Mesodermal cell (in vitro differentiated cells): ENCODE results near the gene TCF19.
"Not testable (repeated sequence)": the region's sequence is repeated elsewhere in the genome, so short reads cannot be mapped to it uniquely, and the experiment has no call there.

ENCODE experiments used
- H3K27ac ChIP-seq: 2 replicates; pipeline ENCODE4 v1.7.0; 2013; ENCODE audit warnings: mild to moderate bottlenecking, low read depth, low read length, moderate library complexity; ENCODE audit not compliant: severe bottlenecking
- H3K36me3 ChIP-seq: 2 replicates; pipeline ENCODE4 v1.7.1; 2013; ENCODE audit warnings: mild to moderate bottlenecking, low read length, moderate library complexity; ENCODE audit not compliant: control insufficient read depth, insufficient read depth
- H3K4me1 ChIP-seq: one replicate; pipeline ENCODE4 v1.7.1; 2013; ENCODE audit warnings: mild to moderate bottlenecking, low read length; ENCODE audit not compliant: insufficient read depth, control insufficient read depth, poor library complexity, severe bottlenecking
- H3K4me3 ChIP-seq: 2 replicates; pipeline ENCODE4 v1.7.0; 2013; ENCODE audit warnings: low read length, control low read depth, mild to moderate bottlenecking; ENCODE audit not compliant: insufficient read depth, poor library complexity, severe bottlenecking; ENCODE audit errors: extremely low read depth
- H3K9me3 ChIP-seq: 2 replicates; pipeline ENCODE4 v1.7.1; 2013; ENCODE audit warnings: mild to moderate bottlenecking, low read length, moderate library complexity; ENCODE audit not compliant: control insufficient read depth
- WGBS, 2 experiments: methylation state at CpG; one replicate each; pipeline ENCODE4 v1.1.5; 2013; ENCODE audit warnings: missing lambda C conversion rate in 2 of 2; ENCODE audit not compliant: insufficient coverage in 2 of 2; 5-methylcytosine and 5-hydroxymethylcytosine counted together

The TCF19 gene

DNA sequence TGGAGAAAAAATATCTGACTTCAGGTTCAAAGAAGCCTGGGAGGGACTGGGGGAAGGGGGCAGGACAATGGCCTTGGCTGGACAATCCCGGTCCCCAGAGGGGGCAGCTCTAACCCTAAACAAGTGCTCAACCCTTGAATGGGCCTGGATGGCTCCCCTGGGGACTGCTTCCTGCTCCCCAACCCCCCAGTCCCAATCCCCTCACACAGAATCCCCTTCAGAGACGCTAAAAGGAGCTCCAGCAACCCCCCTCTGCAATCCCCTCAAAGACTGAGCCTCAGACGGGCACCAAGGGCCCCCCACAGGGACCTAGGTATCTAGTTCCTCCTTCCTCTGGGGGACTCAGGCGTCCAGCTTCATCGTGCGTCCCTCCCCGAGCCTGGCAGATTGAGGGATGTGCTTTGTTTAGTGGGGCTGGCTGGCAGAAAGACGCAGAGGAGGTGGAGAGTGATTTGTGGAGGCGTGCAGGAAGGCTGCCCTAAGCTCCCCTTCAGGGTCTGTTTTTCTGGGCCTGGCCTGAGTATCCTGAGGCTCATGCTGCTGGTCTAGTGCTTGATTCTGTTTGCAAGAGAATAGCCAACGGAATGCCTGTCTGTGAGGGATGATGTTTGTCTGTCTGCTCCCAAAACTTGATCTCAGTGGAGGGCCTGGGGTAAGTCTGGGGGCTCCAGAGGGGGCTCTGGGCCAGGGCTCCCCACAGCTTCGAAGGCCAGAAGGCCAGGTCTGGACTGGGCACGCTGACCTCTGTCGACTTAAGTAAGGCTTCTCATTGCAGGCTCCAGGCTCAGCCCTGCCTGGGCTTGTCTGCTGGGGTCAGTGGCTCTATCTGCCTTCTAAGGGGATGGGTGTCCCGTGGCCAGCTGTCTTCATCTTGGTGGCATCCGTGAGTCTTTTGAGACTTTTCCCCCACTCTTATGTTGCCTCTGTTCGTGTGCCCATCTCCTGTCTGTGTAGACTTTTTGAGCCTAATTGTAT lies 13.8 kb downstream of the TCF19 start:
- peak overlapping the region; percentile 36 for H3K4me3 ChIP-seq
- H3K27ac ChIP-seq: no peak overlapping the region
- H3K9me3 ChIP-seq: no peaks in the 10 kb centered on the region
- WGBS, 2 experiments: 18 to 22% methylated on average over 11 to 12 of the region's 16 CpGs
- H3K36me3 ChIP-seq: no peaks in the 10 kb centered on the region
- peaks cover 37% of the 10 kb centered on the region for H3K4me1 ChIP-seq

DNA sequence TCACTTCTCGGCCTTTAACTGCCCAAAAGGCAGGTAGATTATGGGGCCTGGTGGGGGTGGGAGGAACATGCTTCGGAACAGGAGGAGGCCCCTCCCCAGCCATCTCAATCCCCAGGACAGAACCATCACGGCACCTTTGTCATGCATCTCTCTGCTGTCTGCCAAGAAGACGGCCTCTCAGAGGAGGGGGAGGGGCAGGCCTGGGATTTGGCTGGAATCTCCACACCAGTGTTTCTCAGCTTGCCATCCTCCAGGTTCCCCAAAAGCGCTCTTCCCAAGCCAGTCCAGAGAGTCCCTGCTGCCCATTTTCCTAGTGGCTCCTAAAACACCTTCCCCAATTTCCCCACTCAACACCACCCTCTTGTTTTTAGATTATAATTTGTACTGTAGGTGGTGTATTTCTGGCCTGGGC lies 14.6 kb downstream of the TCF19 start:
- 43 to 61% methylated on average over 2 to 3 of the region's 5 CpGs for WGBS, 2 experiments

DNA sequence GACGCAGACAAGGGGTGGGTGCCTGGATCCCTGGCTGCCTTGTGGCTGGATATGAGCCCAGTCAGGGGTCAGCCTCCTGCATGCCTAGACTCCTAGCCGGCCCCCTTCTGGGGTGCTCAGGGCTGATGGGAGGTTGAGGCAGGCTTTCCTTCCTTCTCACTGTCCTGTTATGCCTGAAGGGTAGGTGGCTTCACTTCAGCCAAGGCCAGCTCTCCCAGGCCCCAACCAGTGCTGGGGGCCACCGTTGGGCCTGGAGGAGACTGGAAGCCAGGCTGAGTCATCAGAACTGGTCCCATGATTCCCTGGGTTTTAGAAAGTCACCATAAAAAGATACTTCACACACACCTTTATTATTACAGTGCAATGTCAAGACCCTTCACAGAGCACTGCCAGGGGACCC lies 15.0 kb downstream of the TCF19 start:
- no peak overlapping the region for H3K27ac ChIP-seq

More for the DNA sequence above, 14.6 kb downstream of the TCF19 start:
- Histone ChIP-seq H3K9me3 (no peaks in the 10 kb centered on the region), H3K27ac (no peak overlapping the region), H3K4me3 (peak overlapping the region; percentile 36), H3K36me3 (no peaks in the 10 kb centered on the region), H3K4me1 (peaks cover 37% of the 10 kb centered on the region)

DNA sequence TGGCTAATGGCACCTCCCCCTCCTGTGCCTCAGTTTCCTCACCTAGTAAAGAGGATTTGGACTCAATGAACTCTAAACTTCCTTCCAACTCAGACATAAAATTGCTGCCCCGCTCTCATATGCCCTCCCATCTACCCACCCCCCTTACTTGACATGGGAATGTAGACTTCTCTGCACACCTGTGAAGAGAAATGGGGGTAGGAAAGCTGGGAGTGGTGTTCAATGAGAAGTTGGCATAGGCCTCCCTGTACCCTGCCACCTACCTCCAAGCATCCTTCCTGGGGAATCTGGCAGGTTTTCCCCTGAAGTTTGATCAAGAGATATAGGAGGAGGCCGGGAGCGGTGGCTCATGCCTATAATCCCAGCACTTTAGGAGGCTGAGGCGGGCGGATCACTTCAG lies 16.0 kb downstream of the TCF19 start:
- no peaks in the 10 kb centered on the region for H3K36me3 ChIP-seq
- WGBS, 2 experiments: 92 to 100% methylated on average over 2 of the region's 5 CpGs
- H3K9me3 ChIP-seq: no peaks in the 10 kb centered on the region
- H3K4me3 ChIP-seq: peak overlapping the region; percentile 36
- H3K27ac ChIP-seq: no peak overlapping the region
- peaks cover 41% of the 10 kb centered on the region for H3K4me1 ChIP-seq

More for the DNA sequence above, 15.0 kb downstream of the TCF19 start:
- H3K9me3 ChIP-seq: no peaks in the 10 kb centered on the region
- H3K4me1 ChIP-seq: peaks cover 36% of the 10 kb centered on the region
- 58 to 72% methylated on average over 2 of the region's 3 CpGs for WGBS, 2 experiments
- H3K36me3 ChIP-seq: no peaks in the 10 kb centered on the region
- peak overlapping the region; percentile 36 for H3K4me3 ChIP-seq

DNA sequence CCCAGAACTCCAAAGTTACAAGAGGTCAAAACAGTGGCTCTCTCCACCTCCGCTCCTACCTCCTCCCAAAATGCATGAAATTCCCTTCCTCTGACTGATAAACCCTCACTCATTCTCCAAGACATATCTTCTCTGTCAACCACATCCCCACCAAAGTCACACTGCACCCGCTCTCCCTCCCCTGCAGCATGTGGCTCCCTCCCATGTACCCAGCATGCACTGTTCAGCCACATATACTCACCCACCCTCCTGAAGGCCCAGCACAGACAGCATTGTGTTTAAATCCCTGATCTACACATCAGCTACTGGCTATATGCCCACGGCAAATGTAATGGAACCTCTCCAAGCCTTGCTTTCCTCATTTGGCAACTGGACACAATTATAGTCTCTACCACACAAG lies 17.6 kb downstream of the TCF19 start:
- Histone ChIP-seq H3K4me3 (no peak overlapping the region), H3K4me1 (peaks cover 41% of the 10 kb centered on the region), H3K27ac (no peak overlapping the region), H3K9me3 (no peaks in the 10 kb centered on the region), H3K36me3 (no peaks in the 10 kb centered on the region)
- WGBS, 2 experiments: 89 to 94% methylated on average over 2 to 3 of the region's 3 CpGs

DNA sequence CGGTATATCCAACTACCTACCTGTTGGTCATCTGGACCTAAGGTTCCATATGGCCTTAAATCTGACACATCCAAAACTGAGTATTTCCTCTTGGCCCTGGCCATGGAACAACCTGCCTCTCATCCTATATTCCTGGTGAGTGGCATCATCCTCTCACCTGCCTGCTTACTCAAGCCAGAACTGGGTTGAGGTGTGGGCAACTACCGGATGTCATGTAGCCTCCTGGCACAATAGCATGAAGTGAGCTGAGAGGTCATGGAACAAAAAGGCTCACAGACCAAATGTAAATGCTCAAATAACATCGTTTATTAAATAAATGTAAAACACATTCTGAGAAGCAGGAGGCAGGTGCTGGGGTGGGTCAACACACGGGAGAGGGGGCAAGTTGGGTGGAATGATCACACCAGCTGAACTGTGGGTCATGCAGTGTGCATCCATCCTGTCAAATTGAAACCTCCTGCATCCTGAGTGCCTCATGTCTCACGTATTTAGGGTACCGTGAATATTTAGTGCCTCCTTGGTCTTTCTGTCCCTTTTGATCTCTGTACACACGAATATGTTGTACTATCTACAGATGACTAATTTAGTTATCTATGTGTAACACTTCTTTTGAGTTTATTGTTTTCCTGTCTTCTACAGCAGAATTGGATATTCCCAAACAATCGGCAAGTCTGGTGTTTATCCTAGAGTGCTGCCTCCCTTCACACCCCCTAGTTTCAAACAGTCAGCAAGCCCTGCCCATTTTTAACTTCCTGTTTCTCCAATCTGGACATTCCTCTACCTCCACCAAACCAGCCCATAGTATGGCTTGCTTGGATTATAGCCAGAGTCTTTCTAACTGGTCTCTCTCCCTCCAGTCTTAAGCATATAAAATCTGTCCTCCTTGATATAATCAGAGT lies 20.0 kb downstream of the TCF19 start:
- H3K4me3 ChIP-seq: no peak overlapping the region
- no peaks in the 10 kb centered on the region for H3K36me3 ChIP-seq
- 87 to 90% methylated on average over 3 to 6 of the region's 8 CpGs for WGBS, 2 experiments
- H3K4me1 ChIP-seq: peaks cover 25% of the 10 kb centered on the region
- no peak overlapping the region for H3K27ac ChIP-seq
- no peaks in the 10 kb centered on the region for H3K9me3 ChIP-seq

DNA sequence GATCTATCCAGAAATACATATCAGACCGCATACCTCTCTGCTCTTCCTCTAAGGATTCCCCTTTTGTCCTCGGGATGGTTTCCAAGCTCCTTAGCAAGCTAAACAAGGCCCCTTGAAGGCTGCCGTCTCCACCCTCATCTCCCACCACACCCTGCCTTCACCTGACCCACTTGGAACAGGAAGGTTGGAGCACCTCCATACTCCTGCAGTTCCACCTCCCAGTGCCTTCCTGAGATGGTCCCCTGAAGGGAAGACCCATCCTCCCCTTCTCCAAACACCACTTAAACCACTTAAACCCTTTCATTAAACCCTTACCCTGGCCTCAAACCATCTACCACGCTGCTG lies 20.6 kb downstream of the TCF19 start:
- H3K9me3 ChIP-seq: no peaks in the 10 kb centered on the region
- no peak overlapping the region for H3K27ac ChIP-seq
- WGBS, 2 experiments: 93 to 94% methylated on average over 4 of the region's 4 CpGs
- H3K4me3 ChIP-seq: no peak overlapping the region
- H3K36me3 ChIP-seq: no peaks in the 10 kb centered on the region
- H3K4me1 ChIP-seq: peaks cover 22% of the 10 kb centered on the region

DNA sequence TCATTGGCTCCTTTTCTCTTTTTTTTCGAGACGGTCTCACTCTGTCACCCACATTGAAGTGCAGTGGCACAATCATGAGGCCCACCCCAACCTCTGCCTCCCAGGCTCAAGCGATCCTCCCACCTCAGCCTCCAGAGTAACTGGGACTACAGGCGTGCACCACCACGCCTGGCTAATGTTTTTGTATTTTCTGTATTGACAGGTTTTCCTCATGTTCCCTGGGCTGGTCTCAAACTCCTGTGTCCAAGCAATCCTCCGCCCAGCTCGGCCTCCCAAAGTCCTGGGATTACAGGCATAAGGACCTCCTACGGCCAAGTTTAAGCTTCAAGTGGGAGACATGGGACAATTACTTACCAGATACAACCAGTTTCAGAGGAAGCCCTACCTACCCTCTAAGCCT lies 21.5 kb downstream of the TCF19 start:
- Histone ChIP-seq H3K4me1 (peaks cover 22% of the 10 kb centered on the region), H3K4me3 (no peak overlapping the region)
- 79 to 95% methylated on average over 4 to 7 of the region's 8 CpGs for WGBS, 2 experiments

DNA sequence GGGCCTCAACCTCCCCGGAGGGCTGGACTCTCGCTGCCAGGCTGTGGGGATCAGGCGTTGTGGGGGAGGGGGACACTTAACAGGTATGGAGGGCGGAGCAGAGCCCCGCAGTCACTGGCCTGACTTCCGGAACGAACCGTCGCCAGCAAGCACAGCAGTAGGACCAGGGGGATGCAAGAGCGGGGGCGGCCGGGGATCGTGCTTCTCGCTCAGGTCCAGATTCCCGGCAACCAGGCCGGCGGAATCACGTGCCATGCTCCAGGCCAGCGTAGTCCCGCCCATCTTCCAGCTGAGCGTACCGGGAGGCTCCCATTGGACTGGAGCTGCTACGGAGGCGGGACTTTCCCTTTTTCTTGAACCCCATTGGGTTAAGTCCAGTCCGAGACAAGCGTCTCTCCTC lies 22.1 kb downstream of the TCF19 start:
- H3K9me3 ChIP-seq: no peaks in the 10 kb centered on the region
- no peak overlapping the region for H3K27ac ChIP-seq
- WGBS, 2 experiments: 96 to 97% methylated on average over 19 to 26 of the region's 26 CpGs
- no peak overlapping the region for H3K4me3 ChIP-seq
- H3K4me1 ChIP-seq: peaks cover 18% of the 10 kb centered on the region
- no peaks in the 10 kb centered on the region for H3K36me3 ChIP-seq

More for the DNA sequence above, 21.5 kb downstream of the TCF19 start:
- H3K36me3 ChIP-seq: no peaks in the 10 kb centered on the region
- no peak overlapping the region for H3K27ac ChIP-seq
- H3K9me3 ChIP-seq: no peaks in the 10 kb centered on the region

DNA sequence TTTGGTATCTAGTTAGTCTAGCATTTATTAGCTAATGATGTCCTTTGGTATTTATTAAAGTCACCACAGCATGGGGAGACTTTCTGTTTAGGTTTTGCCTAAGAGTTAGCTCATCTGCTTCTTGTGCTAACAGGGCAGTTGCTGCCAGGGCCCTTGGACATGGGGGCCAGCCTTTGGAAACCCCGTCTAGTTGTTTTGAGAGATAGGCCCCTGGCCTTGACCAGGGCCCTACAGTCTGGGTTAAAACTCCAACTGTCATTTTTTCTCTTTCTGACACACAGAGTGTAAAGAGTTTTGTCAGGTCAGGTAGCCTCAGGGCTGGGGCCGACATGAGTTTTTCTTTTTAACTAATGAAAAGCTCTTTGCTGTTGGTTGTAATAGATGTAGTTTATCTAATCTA lies 24.9 kb downstream of the TCF19 start:
- not testable (repeated sequence) for H3K4me1 ChIP-seq, H3K27ac ChIP-seq, H3K9me3 ChIP-seq, H3K4me3 ChIP-seq, H3K36me3 ChIP-seq
- 71 to 80% methylated on average over 1 of the region's 2 CpGs for WGBS, 2 experiments
